Peyer's patch (tissue), 4 donors: ENCODE data around the gene CDC42EP3. TPM values are rescaled to one million over a fixed set of nuclear protein-coding genes. Genes with fewer than 3 reads are reported as not detected.

Experiments
- DNase-seq, 3 donors: peaks; one replicate each; pipeline ENCODE4 v3.0.0-alpha.2; 2017 to 2019
- H3K27ac ChIP-seq, 4 donors: fragments of 200-600 bp; sonication (generic); one replicate each; pipeline ENCODE4 v1.5.1; 2016 to 2019
- H3K27me3 ChIP-seq, 2 donors: fragments of 200-600 bp; sonication (generic); one replicate each; pipeline ENCODE4 v1.5.1; 2019
- H3K36me3 ChIP-seq, 3 donors: fragments of 200-600 bp; sonication (generic); one replicate each; pipeline ENCODE4 v1.5.1; 2016 to 2019
- H3K4me1 ChIP-seq, 4 donors: fragments of 200-600 bp; sonication (generic); one replicate each; pipeline ENCODE4 v1.5.1; 2016 to 2019
- H3K4me3 ChIP-seq, 4 donors: fragments of 200-600 bp; sonication (generic); 1 replicate in 3 of 4; 2 replicates in 1 of 4; pipeline ENCODE4 v1.5.1; 2016 to 2019; ENCODE audit warnings: mild to moderate bottlenecking in 1 of 4
- H3K9me3 ChIP-seq, 4 donors: fragments of 200-600 bp; sonication (generic); one replicate each; pipeline ENCODE4 v1.5.1; 2016 to 2019; ENCODE audit warnings: mild to moderate bottlenecking in 1 of 4
- CTCF ChIP-seq, 6 experiments: fragments of 450-650 bp in 4 of 6; fragments of 200-600 bp in 2 of 6; sonication (generic) in 1 of 6; IDR thresholded peaks; one replicate each; pipeline ENCODE4 v1.5.1; 2017 to 2019; ENCODE audit warnings: antibody characterized with exemption in 6 of 6, mild to moderate bottlenecking in 3 of 6, moderate library complexity in 1 of 6
- POLR2A ChIP-seq, 2 donors: fragments of 450-650 bp; IDR thresholded peaks; one replicate each; pipeline ENCODE4 v1.5.1; 2017; ENCODE audit warnings: antibody characterized with exemption in 2 of 2, mild to moderate bottlenecking in 2 of 2, moderate library complexity in 2 of 2
- total RNA-seq, 4 donors: library from RNA; depleted of rRNA; stranded (reverse); fragments of >200 nt; gene quantifications; one replicate each; pipeline ENCODE4 v1.1.0, GENCODE V29; 2016

CDC42EP3 gene
- total RNA-seq, 4 donors from 2014 or later: 7.0 to 9.5 (median 7.6) TPM

DNA sequence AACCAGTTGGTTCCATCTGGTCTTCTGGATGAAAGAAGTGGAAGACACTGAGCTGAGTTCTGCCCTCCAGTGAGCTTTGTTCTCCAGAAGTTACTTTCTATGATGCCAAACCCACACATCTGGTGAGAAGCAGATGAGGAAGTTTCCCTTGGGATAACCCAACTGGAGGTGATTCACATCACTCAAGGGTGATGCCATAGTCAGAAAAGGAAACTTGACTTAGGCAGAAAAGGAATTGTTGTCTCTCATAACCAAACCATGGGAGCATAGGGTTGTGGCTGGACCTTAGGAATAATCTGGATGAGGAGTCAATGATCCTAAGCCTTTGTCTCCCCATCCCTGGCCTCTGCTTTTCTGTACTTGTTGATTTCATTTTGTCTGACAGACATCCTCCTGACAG, 43.7 kb downstream of the CDC42EP3 start:
- no peaks in the 10 kb centered on the region for H3K9me3 ChIP-seq

DNA sequence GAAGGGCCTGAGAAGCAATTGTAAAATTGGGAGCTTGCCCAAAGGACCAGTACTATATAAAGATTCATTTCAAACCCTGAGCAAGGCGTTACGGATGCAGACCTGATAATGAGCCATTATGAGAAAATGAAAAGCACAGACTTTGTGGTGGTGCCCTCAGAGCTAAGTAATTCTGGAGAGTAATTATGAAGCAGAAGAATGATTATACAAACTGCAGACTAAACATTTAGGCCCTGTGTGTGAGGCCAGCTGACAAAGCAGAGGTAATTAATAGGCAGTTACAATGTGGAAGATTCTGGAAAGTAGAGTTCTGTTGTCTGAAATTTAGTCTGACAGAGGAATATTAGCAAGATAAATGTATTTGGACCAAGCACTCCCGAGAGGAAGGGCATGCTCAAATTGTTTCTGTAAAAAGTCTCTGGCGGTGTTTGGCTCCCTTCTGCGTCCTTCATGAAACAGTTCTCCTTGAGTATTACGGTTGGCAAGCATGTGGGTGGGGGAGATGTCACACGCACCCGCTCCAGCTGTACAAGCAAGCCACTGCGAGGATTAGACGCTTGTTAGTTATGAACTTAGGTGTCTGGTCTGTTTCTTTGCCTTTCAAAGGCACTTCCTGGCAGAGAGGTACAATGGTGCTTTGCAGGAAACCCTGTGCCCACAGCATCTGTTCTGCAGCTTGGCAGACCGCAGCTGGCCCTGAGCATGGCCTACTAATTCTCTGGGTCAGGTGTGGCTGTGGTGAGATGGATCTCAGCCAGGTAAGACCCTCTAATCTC, 45.5 kb downstream of the CDC42EP3 start:
- peak overlapping the region in 3 of 4 donors; percentile 7 to 67 (median 50) for H3K27ac ChIP-seq
- H3K27me3 ChIP-seq: no peaks in the 10 kb centered on the region
- no peak overlapping the region for H3K4me3 ChIP-seq
- H3K9me3 ChIP-seq: no peaks in the 10 kb centered on the region
- no peaks in the 10 kb centered on the region for H3K36me3 ChIP-seq
- peak in 2 of 3 donors; percentile 78 to 81 for DNase-seq
- no peak for TF ChIP-seq CTCF (IDR thresholded peaks at IDR 0.05)
- H3K4me1 ChIP-seq: peaks cover 0 to 15% (median 7%) of the 10 kb centered on the region in 4 donors

More for the DNA sequence above, 43.7 kb downstream of the CDC42EP3 start:
- no peaks in the 10 kb centered on the region for H3K36me3 ChIP-seq
- TF ChIP-seq CTCF (IDR thresholded peaks at IDR 0.05) (no peak), POLR2A (IDR thresholded peaks at IDR 0.05) (no peak)
- H3K27ac ChIP-seq: no peak overlapping the region
- no peak for DNase-seq
- H3K4me1 ChIP-seq: peaks cover 0 to 15% (median 7%) of the 10 kb centered on the region in 4 donors
- H3K27me3 ChIP-seq: no peaks in the 10 kb centered on the region
- H3K4me3 ChIP-seq: no peak overlapping the region

- TF ChIP-seq CTCF (IDR thresholded peaks at IDR 0.05) (no peak), POLR2A (IDR thresholded peaks at IDR 0.05) (no peak)
- no peaks in the 10 kb centered on the region for H3K27me3 ChIP-seq
- no peaks in the 10 kb centered on the region for H3K9me3 ChIP-seq
- no peak overlapping the region for H3K4me3 ChIP-seq
- H3K36me3 ChIP-seq: no peaks in the 10 kb centered on the region
- peak overlapping the region in 3 of 4 donors; percentile 7 to 67 (median 50) for H3K27ac ChIP-seq
- H3K4me1 ChIP-seq: peaks cover 0 to 15% (median 7%) of the 10 kb centered on the region in 4 donors
- DNase-seq: no peak
Observed at GRCh38 chr2:37625156-37625555, 46.3 kb downstream of the CDC42EP3 start.

DNA sequence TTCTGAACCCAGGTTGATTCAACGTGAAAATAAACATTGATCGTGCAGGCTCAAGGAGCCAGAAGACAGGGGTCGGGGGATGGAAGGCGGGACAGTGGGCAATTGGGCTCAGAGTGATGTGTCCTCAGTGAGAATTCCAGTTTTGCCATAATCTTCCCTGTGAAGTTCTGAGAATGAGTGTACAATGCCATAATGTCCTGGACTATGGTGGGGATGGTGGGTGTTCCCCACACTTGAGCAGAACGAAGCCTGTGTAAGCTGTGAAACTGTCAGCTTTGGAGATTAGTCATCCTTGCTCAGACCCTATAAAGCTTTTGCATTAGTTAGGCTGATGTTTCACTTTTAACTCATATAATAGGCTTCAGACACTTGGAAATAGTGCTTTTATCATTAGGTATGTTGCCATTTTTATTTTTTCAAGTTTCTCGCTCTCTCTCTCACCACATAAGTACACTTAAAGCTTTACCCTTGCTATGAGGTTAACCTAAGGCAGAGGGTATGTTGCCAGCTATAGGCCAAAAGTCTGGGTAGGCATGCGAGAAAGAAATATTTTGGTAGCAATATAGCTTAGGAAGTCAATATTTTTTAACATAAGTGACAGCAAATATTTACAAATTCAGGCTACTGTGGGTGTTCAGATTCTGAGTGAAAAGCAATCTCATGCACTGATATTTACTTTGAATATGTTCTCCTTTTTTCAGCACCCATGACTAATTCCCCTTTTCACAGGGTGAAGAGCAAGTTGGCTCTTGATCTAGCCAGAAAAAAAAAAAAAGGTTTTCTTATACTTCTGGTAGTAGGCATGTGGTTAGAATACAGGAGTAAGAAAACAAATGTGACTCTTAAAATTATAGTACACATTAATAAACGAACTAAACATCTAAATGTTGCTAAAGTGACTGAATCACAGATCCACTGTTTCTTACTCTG, 47.2 kb downstream of the CDC42EP3 start:
- TF ChIP-seq CTCF (IDR thresholded peaks at IDR 0.05): no peak
- TF ChIP-seq POLR2A (IDR thresholded peaks at IDR 0.05): no peak
- peak overlapping the region in 1 of 4 donors; percentile 67 for H3K27ac ChIP-seq
- H3K27me3 ChIP-seq: no peaks in the 10 kb centered on the region

DNA sequence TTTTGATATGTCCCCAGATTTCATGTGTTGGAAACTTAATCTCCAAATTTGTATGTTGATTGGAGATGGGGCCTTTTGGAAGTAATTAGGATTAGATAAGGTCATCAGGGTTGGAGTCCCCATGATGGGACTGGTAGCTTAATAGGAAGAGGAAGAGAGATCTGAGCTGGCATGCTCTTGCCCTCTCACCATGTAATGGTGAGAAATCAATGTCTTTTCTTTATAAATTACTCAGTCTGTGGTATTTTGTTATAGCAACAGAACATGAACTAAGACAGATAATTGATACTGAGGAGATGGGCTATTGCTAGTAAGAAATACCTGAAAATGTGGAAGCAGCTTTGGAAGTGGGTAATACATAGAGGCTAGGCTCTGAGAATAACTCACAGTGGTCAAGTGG, 48.0 kb downstream of the CDC42EP3 start:
- Histone ChIP-seq H3K27ac (no peak overlapping the region), H3K36me3 (no peaks in the 10 kb centered on the region), H3K27me3 (no peaks in the 10 kb centered on the region), H3K9me3 (no peaks in the 10 kb centered on the region), H3K4me3 (no peak overlapping the region), H3K4me1 (peaks cover 0 to 15% (median 7%) of the 10 kb centered on the region in 4 donors)
- no peak for TF ChIP-seq CTCF (IDR thresholded peaks at IDR 0.05)
- TF ChIP-seq POLR2A (IDR thresholded peaks at IDR 0.05): no peak
- DNase-seq: no peak

More for the DNA sequence above, 47.2 kb downstream of the CDC42EP3 start:
- H3K9me3 ChIP-seq: no peaks in the 10 kb centered on the region
- H3K36me3 ChIP-seq: no peaks in the 10 kb centered on the region
- H3K4me1 ChIP-seq: peaks cover 0 to 15% (median 7%) of the 10 kb centered on the region in 4 donors
- no peak overlapping the region for H3K4me3 ChIP-seq
- DNase-seq: no peak
